ENCODE data around the gene AGBL3.

AGBL3 gene

GRCh38 chr7:135158874-135159273 lies 172.6 kb downstream of the AGBL3 start:
- no peak overlapping the region for H3K9ac ChIP-seq (ENCODE audit: low read depth, low read length)
- no peaks in the 10 kb centered on the region for H3K79me2 ChIP-seq (ENCODE audit: insufficient read depth, low read length)
- H3K4me3 ChIP-seq (ENCODE audit: low read depth in 1 of 2, low read length in 2 of 2): no peak overlapping the region
- H3K4me1 ChIP-seq (ENCODE audit: insufficient read depth, low read length): peaks cover 17% of the 10 kb centered on the region
- H3K4me2 ChIP-seq (ENCODE audit: insufficient read depth, low read length): no peak overlapping the region
- H3K27me3 ChIP-seq (ENCODE audit: insufficient read depth, low read length, poor library complexity): no peaks in the 10 kb centered on the region
- H2AFZ ChIP-seq (ENCODE audit: low read depth, low read length): no peak overlapping the region
- TF ChIP-seq CTCF (IDR thresholded peaks at IDR 0.05; ENCODE audit: borderline replicate concordance, extremely low read depth, low read length, poor library complexity, severe bottlenecking) (no peak), EZH2 (IDR thresholded peaks at IDR 0.05; ENCODE audit: borderline replicate concordance, low read depth, low read length, severe bottlenecking) (no peak)
- no peaks in the 10 kb centered on the region for H4K20me1 ChIP-seq (ENCODE audit: insufficient read depth, low read length)
- DNase-seq: no peak
- ATAC-seq (ENCODE audit: insufficient read depth, low read depth): no peak
- H3K9me3 ChIP-seq (ENCODE audit: insufficient read depth, low read length, severe bottlenecking): peaks cover 23% of the 10 kb centered on the region
- H3K27ac ChIP-seq (ENCODE audit: low read length): no peak overlapping the region
- H3K36me3 ChIP-seq (ENCODE audit: insufficient read depth, low read length): peaks cover 14% of the 10 kb centered on the region; the same call in 1 of the 2 replicates

GRCh38 chr7:135159359-135160085 lies 173.2 kb downstream of the AGBL3 start:
- ATAC-seq (ENCODE audit: insufficient read depth, low read depth): no peak

GRCh38 chr7:135160098-135160857 lies 174.0 kb downstream of the AGBL3 start:
- Histone ChIP-seq H3K36me3 (ENCODE audit: insufficient read depth, low read length) (peaks cover 25% of the 10 kb centered on the region), H3K4me2 (ENCODE audit: insufficient read depth, low read length) (no peak overlapping the region), H2AFZ (ENCODE audit: low read depth, low read length) (no peak overlapping the region), H3K79me2 (ENCODE audit: insufficient read depth, low read length) (no peaks in the 10 kb centered on the region), H3K27me3 (ENCODE audit: insufficient read depth, low read length, poor library complexity) (no peaks in the 10 kb centered on the region), H3K9me3 (ENCODE audit: insufficient read depth, low read length, severe bottlenecking) (peaks cover 23% of the 10 kb centered on the region), H3K4me3 (ENCODE audit: low read depth in 1 of 2, low read length in 2 of 2) (no peak overlapping the region), H3K27ac (ENCODE audit: low read length) (peak overlapping the region; percentile 37; the same call in 1 of the 2 replicates), H3K4me1 (ENCODE audit: insufficient read depth, low read length) (peaks cover 17% of the 10 kb centered on the region), H3K9ac (ENCODE audit: low read depth, low read length) (no peak overlapping the region), H4K20me1 (ENCODE audit: insufficient read depth, low read length) (no peaks in the 10 kb centered on the region)
- no peak for ATAC-seq (ENCODE audit: insufficient read depth, low read depth)
- no peak for TF ChIP-seq EZH2 (IDR thresholded peaks at IDR 0.05; ENCODE audit: borderline replicate concordance, low read depth, low read length, severe bottlenecking)
- no peak for TF ChIP-seq CTCF (IDR thresholded peaks at IDR 0.05; ENCODE audit: borderline replicate concordance, extremely low read depth, low read length, poor library complexity, severe bottlenecking)
- DNase-seq: no peak

More at GRCh38 chr7:135159359-135160085, 173.2 kb downstream of the AGBL3 start:
- no peak overlapping the region for H3K9ac ChIP-seq (ENCODE audit: low read depth, low read length)
- H3K27me3 ChIP-seq (ENCODE audit: insufficient read depth, low read length, poor library complexity): no peaks in the 10 kb centered on the region
- H4K20me1 ChIP-seq (ENCODE audit: insufficient read depth, low read length): no peaks in the 10 kb centered on the region
- H3K9me3 ChIP-seq (ENCODE audit: insufficient read depth, low read length, severe bottlenecking): peaks cover 23% of the 10 kb centered on the region
- H3K79me2 ChIP-seq (ENCODE audit: insufficient read depth, low read length): no peaks in the 10 kb centered on the region
- peaks cover 17% of the 10 kb centered on the region for H3K4me1 ChIP-seq (ENCODE audit: insufficient read depth, low read length)
- H3K4me2 ChIP-seq (ENCODE audit: insufficient read depth, low read length): no peak overlapping the region
- no peak overlapping the region for H2AFZ ChIP-seq (ENCODE audit: low read depth, low read length)
- DNase-seq: no peak
- no peak overlapping the region for H3K27ac ChIP-seq (ENCODE audit: low read length)
- TF ChIP-seq EZH2 (IDR thresholded peaks at IDR 0.05; ENCODE audit: borderline replicate concordance, low read depth, low read length, severe bottlenecking) (no peak), CTCF (IDR thresholded peaks at IDR 0.05; ENCODE audit: borderline replicate concordance, extremely low read depth, low read length, poor library complexity, severe bottlenecking) (no peak)
- peaks cover 18% of the 10 kb centered on the region for H3K36me3 ChIP-seq (ENCODE audit: insufficient read depth, low read length)
- H3K4me3 ChIP-seq (ENCODE audit: low read depth in 1 of 2, low read length in 2 of 2): no peak overlapping the region

All from DND-41 (cell line).